ENCODE data around the gene PGA4. TPM values are rescaled to one million over a fixed set of nuclear protein-coding genes. Genes with fewer than 3 reads are reported as not detected.
"Not testable (repeated sequence)": the region's sequence is repeated elsewhere in the genome, so short reads cannot be mapped to it uniquely, and the experiment has no call there.

PGA4 gene
- polyA plus RNA-seq, result 10 to 100 TPM in 1 of 4 donors, 1 to 10 TPM in 3; 5.4 to 49.3 (median 6.6) TPM
- long read RNA-seq, donor 1, result 0 reads
- long read RNA-seq, donor 2, result 0 reads
- long read RNA-seq, donor 3, result 0 reads
- long read RNA-seq, donor 4, result 0 reads
- long read RNA-seq, donor 5, result 0 reads
- long read RNA-seq, donor 6, partial matches to known transcripts, result 0 of 1 reads
- long read RNA-seq, donor 6, other reads (novel, unspliced or antisense), result 0 of 1 reads
- long read RNA-seq, donor 7, result 0 reads
- long read RNA-seq, donor 8, result 0 reads
- long read RNA-seq, donor 9, result 0 reads
- long read RNA-seq, donor 10, result 0 reads

DNA sequence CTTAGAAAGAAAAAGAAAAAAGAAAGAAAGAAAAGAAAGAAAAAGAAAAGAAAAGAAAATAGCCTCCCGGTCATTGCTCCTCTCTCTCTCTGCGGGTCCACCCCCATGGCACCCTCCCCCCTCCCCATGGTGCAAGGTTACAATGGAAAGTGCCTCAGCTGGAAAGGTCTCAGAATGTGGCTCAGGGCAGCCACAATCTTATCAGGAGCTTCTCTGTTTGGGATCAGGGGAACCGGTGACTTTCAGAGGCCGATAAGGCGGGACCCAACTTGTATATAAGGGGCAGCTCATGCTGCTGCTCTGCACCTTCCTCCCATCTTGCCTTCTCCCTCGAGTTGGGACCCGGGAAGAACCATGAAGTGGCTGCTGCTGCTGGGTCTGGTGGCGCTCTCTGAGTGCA, at the start of gene PGA4:
PGA4 (plus strand) TSS at position 301 of the 400 bp plus-strand sequence; CDS start at position 355, 54 bp downstream.
- WGBS, 3 donors, result no CpG with 5 or more reads among the region's 8 CpGs
- not testable (repeated sequence) for H3K4me3 ChIP-seq (ENCODE audit: low read depth in 1 of 3, low read length in 3 of 3); DNase-seq; H3K27ac ChIP-seq (ENCODE audit: low read depth in 1 of 3, low read length in 2 of 3); FAIRE-seq; H3K36me3 ChIP-seq (ENCODE audit: control insufficient read depth in 3 of 3, insufficient read depth in 2 of 3, low read depth in 1 of 3, low read length in 3 of 3); H3K4me1 ChIP-seq (ENCODE audit: control insufficient read depth in 3 of 3, insufficient read depth in 2 of 3, low read depth in 1 of 3, low read length in 2 of 3); H3K9me3 ChIP-seq (ENCODE audit: control insufficient read depth in 2 of 2, insufficient read depth in 1 of 2, low read depth in 1 of 2, low read length in 1 of 2); H3K27me3 ChIP-seq (ENCODE audit: control insufficient read depth in 3 of 3, insufficient read depth in 3 of 3, low read length in 3 of 3)

- no peak overlapping the region for H3K4me3 ChIP-seq (ENCODE audit: low read depth in 1 of 3, low read length in 3 of 3)
- FAIRE-seq, result no peak
- no peak for DNase-seq
- peaks cover 0 to 14% of the 10 kb centered on the region in 2 donors for H3K9me3 ChIP-seq (ENCODE audit: control insufficient read depth in 2 of 2, insufficient read depth in 1 of 2, low read depth in 1 of 2, low read length in 1 of 2)
- H3K27me3 ChIP-seq (ENCODE audit: control insufficient read depth in 3 of 3, insufficient read depth in 3 of 3, low read length in 3 of 3), result peaks cover 0 to 2% (median 0%) of the 10 kb centered on the region in 3 donors
- H3K27ac ChIP-seq (ENCODE audit: low read depth in 1 of 3, low read length in 2 of 3), result no peak overlapping the region
- H3K36me3 ChIP-seq (ENCODE audit: control insufficient read depth in 3 of 3, insufficient read depth in 2 of 3, low read depth in 1 of 3, low read length in 3 of 3), result no peaks in the 10 kb centered on the region
- no peaks in the 10 kb centered on the region for H3K4me1 ChIP-seq (ENCODE audit: control insufficient read depth in 3 of 3, insufficient read depth in 2 of 3, low read depth in 1 of 3, low read length in 2 of 3)
- 66 to 74% (median 68%) methylated on average over 5 of the region's 5 CpGs for WGBS, 3 donors
Observed at GRCh38 chr11:61172356-61172755, 49.8 kb upstream of the PGA4 start.

GRCh38 chr11:61172888-61173287, 49.3 kb upstream of the PGA4 start:
- DNase-seq (no peak), FAIRE-seq (no peak)
- WGBS, 3 donors, result 90 to 95% (median 93%) methylated on average over 3 of the region's 3 CpGs
- Histone ChIP-seq H3K27ac (ENCODE audit: low read depth in 1 of 3, low read length in 2 of 3) (no peak overlapping the region), H3K36me3 (ENCODE audit: control insufficient read depth in 3 of 3, insufficient read depth in 2 of 3, low read depth in 1 of 3, low read length in 3 of 3) (no peaks in the 10 kb centered on the region), H3K27me3 (ENCODE audit: control insufficient read depth in 3 of 3, insufficient read depth in 3 of 3, low read length in 3 of 3) (peaks cover 0 to 2% (median 0%) of the 10 kb centered on the region in 3 donors), H3K4me3 (ENCODE audit: low read depth in 1 of 3, low read length in 3 of 3) (no peak overlapping the region), H3K9me3 (ENCODE audit: control insufficient read depth in 2 of 2, insufficient read depth in 1 of 2, low read depth in 1 of 2, low read length in 1 of 2) (peaks cover 0 to 11% of the 10 kb centered on the region in 2 donors), H3K4me1 (ENCODE audit: control insufficient read depth in 3 of 3, insufficient read depth in 2 of 3, low read depth in 1 of 3, low read length in 2 of 3) (no peaks in the 10 kb centered on the region)

DNA sequence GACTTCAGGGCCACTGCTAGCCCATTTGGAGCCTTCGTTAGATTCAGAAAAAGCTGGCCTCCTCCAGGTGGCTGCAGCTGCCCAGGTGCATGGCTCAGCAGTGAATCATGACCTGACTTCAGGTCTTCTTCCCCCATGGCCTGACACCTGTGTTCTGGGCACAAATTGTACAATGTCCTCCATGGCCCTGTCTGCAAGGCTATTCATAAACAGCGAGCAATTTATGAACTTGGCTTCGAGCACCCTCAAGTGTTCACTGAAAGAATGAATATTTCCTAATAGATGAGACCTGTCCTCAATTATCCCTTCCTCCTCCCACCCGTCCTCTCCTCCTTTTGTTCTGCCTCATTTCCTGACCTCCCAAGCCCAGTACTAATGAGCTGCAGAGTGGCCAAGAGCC, 48.7 kb upstream of the PGA4 start:
- 56 to 73% (median 56%) methylated on average over 4 of the region's 4 CpGs for WGBS, 3 donors
- no peaks in the 10 kb centered on the region for H3K4me1 ChIP-seq (ENCODE audit: control insufficient read depth in 3 of 3, insufficient read depth in 2 of 3, low read depth in 1 of 3, low read length in 2 of 3)
- DNase-seq, result peak in 1 of 2 donors; percentile 63
- H3K36me3 ChIP-seq (ENCODE audit: control insufficient read depth in 3 of 3, insufficient read depth in 2 of 3, low read depth in 1 of 3, low read length in 3 of 3), result no peaks in the 10 kb centered on the region
- peaks cover 0 to 11% of the 10 kb centered on the region in 2 donors for H3K9me3 ChIP-seq (ENCODE audit: control insufficient read depth in 2 of 2, insufficient read depth in 1 of 2, low read depth in 1 of 2, low read length in 1 of 2)
- FAIRE-seq, result no peak
- H3K4me3 ChIP-seq (ENCODE audit: low read depth in 1 of 3, low read length in 3 of 3), result no peak overlapping the region
- no peak overlapping the region for H3K27ac ChIP-seq (ENCODE audit: low read depth in 1 of 3, low read length in 2 of 3)
- H3K27me3 ChIP-seq (ENCODE audit: control insufficient read depth in 3 of 3, insufficient read depth in 3 of 3, low read length in 3 of 3), result peaks cover 0 to 2% (median 0%) of the 10 kb centered on the region in 3 donors

- no peak overlapping the region for H3K4me3 ChIP-seq (ENCODE audit: low read depth in 1 of 3, low read length in 3 of 3)
- H3K27ac ChIP-seq (ENCODE audit: low read depth in 1 of 3, low read length in 2 of 3), result no peak overlapping the region
- peaks cover 0 to 2% (median 0%) of the 10 kb centered on the region in 3 donors for H3K27me3 ChIP-seq (ENCODE audit: control insufficient read depth in 3 of 3, insufficient read depth in 3 of 3, low read length in 3 of 3)
- H3K36me3 ChIP-seq (ENCODE audit: control insufficient read depth in 3 of 3, insufficient read depth in 2 of 3, low read depth in 1 of 3, low read length in 3 of 3), result no peaks in the 10 kb centered on the region
- WGBS, 3 donors, result 53 to 74% (median 55%) methylated on average over 6 of the region's 6 CpGs
- no peak for FAIRE-seq
- no peaks in the 10 kb centered on the region for H3K4me1 ChIP-seq (ENCODE audit: control insufficient read depth in 3 of 3, insufficient read depth in 2 of 3, low read depth in 1 of 3, low read length in 2 of 3)
- no peak for DNase-seq
- H3K9me3 ChIP-seq (ENCODE audit: control insufficient read depth in 2 of 2, insufficient read depth in 1 of 2, low read depth in 1 of 2, low read length in 1 of 2), result peaks cover 0 to 7% of the 10 kb centered on the region in 2 donors
Observed at GRCh38 chr11:61174273-61174672, 47.9 kb upstream of the PGA4 start.

DNA sequence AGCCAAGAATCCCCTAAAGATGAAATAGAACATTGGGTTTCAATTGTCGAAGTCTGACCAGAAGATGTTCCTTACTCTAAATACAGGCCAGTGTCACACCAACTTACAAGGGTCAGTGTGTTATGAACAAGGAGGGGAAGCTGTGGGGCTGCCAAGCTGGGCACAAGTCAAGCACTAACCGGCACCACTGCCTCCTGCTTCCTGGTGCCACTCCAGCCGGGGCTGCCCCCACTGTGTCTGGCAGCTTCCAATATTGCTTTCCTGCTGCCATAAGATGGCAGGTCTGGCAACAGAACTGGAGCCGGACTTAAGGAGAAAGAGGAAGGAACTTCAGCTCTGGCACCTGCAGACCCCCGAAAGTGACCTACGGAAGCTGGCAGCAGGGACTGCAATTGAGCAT, 47.2 kb upstream of the PGA4 start:
- Histone ChIP-seq H3K4me1 (ENCODE audit: control insufficient read depth in 3 of 3, insufficient read depth in 2 of 3, low read depth in 1 of 3, low read length in 2 of 3) (no peaks in the 10 kb centered on the region), H3K27me3 (ENCODE audit: control insufficient read depth in 3 of 3, insufficient read depth in 3 of 3, low read length in 3 of 3) (peaks cover 0 to 2% (median 0%) of the 10 kb centered on the region in 3 donors), H3K4me3 (ENCODE audit: low read depth in 1 of 3, low read length in 3 of 3) (no peak overlapping the region), H3K36me3 (ENCODE audit: control insufficient read depth in 3 of 3, insufficient read depth in 2 of 3, low read depth in 1 of 3, low read length in 3 of 3) (no peaks in the 10 kb centered on the region), H3K27ac (ENCODE audit: low read depth in 1 of 3, low read length in 2 of 3) (no peak overlapping the region), H3K9me3 (ENCODE audit: control insufficient read depth in 2 of 2, insufficient read depth in 1 of 2, low read depth in 1 of 2, low read length in 1 of 2) (peaks cover 0 to 7% of the 10 kb centered on the region in 2 donors)
- DNase-seq, result no peak
- FAIRE-seq, result no peak
- 68 to 73% (median 70%) methylated on average over 6 of the region's 6 CpGs for WGBS, 3 donors

- Histone ChIP-seq H3K4me3 (ENCODE audit: low read depth in 1 of 3, low read length in 3 of 3) (no peak overlapping the region), H3K36me3 (ENCODE audit: control insufficient read depth in 3 of 3, insufficient read depth in 2 of 3, low read depth in 1 of 3, low read length in 3 of 3) (no peaks in the 10 kb centered on the region), H3K27ac (ENCODE audit: low read depth in 1 of 3, low read length in 2 of 3) (no peak overlapping the region), H3K9me3 (ENCODE audit: control insufficient read depth in 2 of 2, insufficient read depth in 1 of 2, low read depth in 1 of 2, low read length in 1 of 2) (peaks cover 0 to 7% of the 10 kb centered on the region in 2 donors), H3K27me3 (ENCODE audit: control insufficient read depth in 3 of 3, insufficient read depth in 3 of 3, low read length in 3 of 3) (peaks cover 0 to 2% (median 0%) of the 10 kb centered on the region in 3 donors), H3K4me1 (ENCODE audit: control insufficient read depth in 3 of 3, insufficient read depth in 2 of 3, low read depth in 1 of 3, low read length in 2 of 3) (no peaks in the 10 kb centered on the region)
- FAIRE-seq (no peak), DNase-seq (no peak)
- 74 to 87% (median 78%) methylated on average over 6 of the region's 6 CpGs for WGBS, 3 donors
Observed at GRCh38 chr11:61176446-61176845, 45.7 kb upstream of the PGA4 start.

- not testable (repeated sequence) for FAIRE-seq, DNase-seq
- WGBS, 3 donors, result 92 to 94% (median 93%) methylated on average over 6 of the region's 6 CpGs
Observed at GRCh38 chr11:61180205-61180604, 41.9 kb upstream of the PGA4 start.

DNA sequence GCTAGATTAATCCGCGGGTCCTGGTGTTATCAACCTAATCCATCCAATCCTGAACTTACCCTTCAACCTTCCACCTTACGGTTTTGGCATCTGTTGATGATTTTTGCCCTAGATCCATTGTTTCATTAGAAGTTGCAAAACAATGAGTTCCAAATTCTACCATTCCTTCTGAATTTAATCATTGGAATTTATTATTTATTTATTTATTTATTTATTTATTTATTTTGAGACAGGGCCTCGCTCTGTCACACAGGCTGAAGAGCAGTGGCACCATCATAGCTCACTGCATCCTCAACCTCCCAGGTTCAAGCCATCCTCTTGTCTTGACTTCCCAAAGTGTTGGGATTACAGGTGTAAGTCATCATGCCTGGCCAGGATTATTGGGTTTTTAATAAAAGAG, 40.7 kb upstream of the PGA4 start:
- Histone ChIP-seq H3K4me3 (ENCODE audit: low read depth in 1 of 3, low read length in 3 of 3) (no peak overlapping the region), H3K4me1 (ENCODE audit: control insufficient read depth in 3 of 3, insufficient read depth in 2 of 3, low read depth in 1 of 3, low read length in 2 of 3) (no peaks in the 10 kb centered on the region), H3K27me3 (ENCODE audit: control insufficient read depth in 3 of 3, insufficient read depth in 3 of 3, low read length in 3 of 3) (no peaks in the 10 kb centered on the region), H3K27ac (ENCODE audit: low read depth in 1 of 3, low read length in 2 of 3) (no peak overlapping the region), H3K36me3 (ENCODE audit: control insufficient read depth in 3 of 3, insufficient read depth in 2 of 3, low read depth in 1 of 3, low read length in 3 of 3) (no peaks in the 10 kb centered on the region), H3K9me3 (ENCODE audit: control insufficient read depth in 2 of 2, insufficient read depth in 1 of 2, low read depth in 1 of 2, low read length in 1 of 2) (no peaks in the 10 kb centered on the region)
- 89 to 96% (median 94%) methylated on average over 4 of the region's 4 CpGs for WGBS, 3 donors
- FAIRE-seq (no peak), DNase-seq (no peak)

More at GRCh38 chr11:61180205-61180604, 41.9 kb upstream of the PGA4 start:
- not testable (repeated sequence) for H3K27ac ChIP-seq (ENCODE audit: low read depth in 1 of 3, low read length in 2 of 3); H3K9me3 ChIP-seq (ENCODE audit: control insufficient read depth in 2 of 2, insufficient read depth in 1 of 2, low read depth in 1 of 2, low read length in 1 of 2); H3K4me1 ChIP-seq (ENCODE audit: control insufficient read depth in 3 of 3, insufficient read depth in 2 of 3, low read depth in 1 of 3, low read length in 2 of 3); H3K27me3 ChIP-seq (ENCODE audit: control insufficient read depth in 3 of 3, insufficient read depth in 3 of 3, low read length in 3 of 3); H3K4me3 ChIP-seq (ENCODE audit: low read depth in 1 of 3, low read length in 3 of 3); H3K36me3 ChIP-seq (ENCODE audit: control insufficient read depth in 3 of 3, insufficient read depth in 2 of 3, low read depth in 1 of 3, low read length in 3 of 3)
